Measurements from ENCODE around the gene CHMP2A. TPM values are rescaled to one million over a fixed set of nuclear protein-coding genes. Genes with fewer than 3 reads are reported as not detected.

Gene CHMP2A
- polyA plus RNA-seq, 2 of the 4 experiments (the other 2 are of a cell fraction), result 198 to 280 TPM

DNA sequence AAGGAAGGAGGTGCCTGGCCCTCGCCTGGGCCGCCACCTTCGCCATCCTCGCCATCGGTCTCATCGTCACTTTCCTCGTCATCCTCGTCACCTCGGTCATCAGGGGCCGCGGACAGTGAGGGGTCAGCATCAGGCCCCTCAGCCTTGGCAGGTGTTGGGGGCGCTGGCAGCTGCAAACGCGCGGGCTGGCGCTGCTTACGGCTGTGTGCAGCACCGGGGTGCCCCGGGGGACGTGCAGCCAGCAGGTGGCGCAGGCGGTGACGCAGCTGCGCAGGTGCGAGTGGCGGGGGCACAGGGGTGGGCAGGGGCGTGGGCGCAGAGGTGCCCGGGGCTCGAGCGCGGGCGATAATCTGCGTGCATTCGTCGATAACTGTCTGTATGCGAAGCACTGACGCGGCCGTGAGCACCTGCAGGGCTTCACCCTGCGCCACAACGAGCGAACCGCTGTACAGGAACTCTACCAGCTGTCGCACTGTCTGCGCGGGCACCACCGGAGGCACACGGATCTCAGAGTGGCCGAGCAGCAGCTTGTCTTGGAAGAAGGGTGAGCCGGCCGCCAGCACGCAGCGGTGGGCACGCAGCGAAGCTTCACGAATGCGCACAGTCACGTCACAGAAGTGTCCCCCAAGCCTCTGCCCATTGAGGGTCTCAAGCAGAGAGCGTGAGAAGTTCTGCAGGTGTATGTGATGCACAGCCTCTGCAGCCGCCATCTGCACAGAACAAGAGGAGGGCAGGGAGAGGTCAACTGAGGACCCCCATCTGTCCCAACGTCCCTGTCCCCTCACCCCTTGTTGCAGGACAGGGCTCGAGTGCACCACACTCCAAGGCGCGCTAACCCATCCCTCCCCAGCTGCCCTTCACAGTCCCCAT lies 37.7 kb downstream of the CHMP2A start:
- ATAC-seq, result no peak
- no peak for FAIRE-seq
- POLR2A ChIA-PET, result interaction anchor here (0.6 kb wide), 1 partner anchor 131 kb away, joined by 3 read pairs; no protein-coding TSS in a partner anchor
- H3K27ac ChIP-seq, result peak overlapping the region in 1 of 2 experiments; percentile 92; a peak in 1 of 6 replicates
- TF ChIP-seq CTCF (IDR thresholded peaks at IDR 0.05) (peak; percentile 14; the same call in 1 of the 3 replicates), CHD4 (IDR thresholded peaks at IDR 0.05; ENCODE audit: borderline replicate concordance) (no peak), MAZ (IDR thresholded peaks at IDR 0.05; ENCODE audit: borderline replicate concordance, low read depth, low read length) (no peak), CBX2 (IDR thresholded peaks at IDR 0.05; ENCODE audit: borderline replicate concordance, low read depth) (no peak), PBX3 (IDR thresholded peaks at IDR 0.05) (no peak), SMC3 (IDR thresholded peaks at IDR 0.05) (no peak), HDAC2 (IDR thresholded peaks at IDR 0.05) (no peak)
- H3K4me3 ChIP-seq, result no peak overlapping the region
- H3K4me2 ChIP-seq, result peak overlapping the region; percentile 98; the same call in 2 of the 3 replicates
- 96% methylated on average over 56 of the region's 65 CpGs for WGBS (ENCODE audit: missing lambda C conversion rate)
- CTCF ChIA-PET, result interaction anchor here (0.8 to 8.6 kb wide), 11 partner anchors 9 to 79 kb away, joined by 3 to 222 read pairs (median 8); partner anchors contain the start of genes CHMP2A, SLC27A5, TRIM28 and ZNF446
- H3K9me3 ChIP-seq, result no peaks in the 10 kb centered on the region
- H3K4me1 ChIP-seq, result peaks cover 20% of the 10 kb centered on the region
- DNase-seq (ENCODE audit: low read depth in 1 of 2, low spot score in 1 of 2), result no peak

GRCh38 chr19:58516246-58516836 lies 38.6 kb downstream of the CHMP2A start:
- Histone ChIP-seq H3K4me2 (no peak overlapping the region), H3K4me3 (no peak overlapping the region), H3K4me1 (peaks cover 20% of the 10 kb centered on the region), H3K27ac (no peak overlapping the region), H3K9me3 (no peaks in the 10 kb centered on the region)
- ATAC-seq (no peak), FAIRE-seq (no peak), DNase-seq (ENCODE audit: low read depth in 1 of 2, low spot score in 1 of 2) (no peak)
- ChIA-PET POLR2A (interaction anchor here (0.6 to 1.2 kb wide), 2 partner anchors 38 to 131 kb away, joined by 3 read pairs; partner anchors contain the start of gene CHMP2A), CTCF (interaction anchor here (0.8 to 8.6 kb wide), 7 partner anchors 8 to 65 kb away, joined by 3 to 222 read pairs (median 6); partner anchors contain the start of genes CHMP2A and TRIM28)
- TF ChIP-seq SREBF2 (IDR thresholded peaks at IDR 0.05) (no peak), MYC (IDR thresholded peaks at IDR 0.05; ENCODE audit: borderline replicate concordance, low read length) (no peak), HOXB13 (CRISPR knock-in tag; IDR thresholded peaks at IDR 0.05; ENCODE audit: low read depth) (no peak), ATOH8 (CRISPR knock-in tag; IDR thresholded peaks at IDR 0.05; ENCODE audit: low read depth) (no peak), HMGXB4 (CRISPR knock-in tag; IDR thresholded peaks at IDR 0.05; ENCODE audit: borderline replicate concordance) (no peak), EHMT2 (IDR thresholded peaks at IDR 0.05; ENCODE audit: low read depth) (no peak), CHD4 (IDR thresholded peaks at IDR 0.05; ENCODE audit: borderline replicate concordance) (no peak), EHF (CRISPR knock-in tag; IDR thresholded peaks at IDR 0.05) (no peak), MAZ (IDR thresholded peaks at IDR 0.05; ENCODE audit: borderline replicate concordance, low read depth, low read length) (no peak), E2F6 (IDR thresholded peaks at IDR 0.05; ENCODE audit: borderline replicate concordance, low read depth) (no peak), RCOR1 (IDR thresholded peaks at IDR 0.05; ENCODE audit: low read depth, low read length) (no peak), TP53 (CRISPR knock-in tag; IDR thresholded peaks at IDR 0.05) (no peak), SMC3 (IDR thresholded peaks at IDR 0.05) (no peak), FOSL2 (IDR thresholded peaks at IDR 0.05) (no peak), FOSL2 (CRISPR knock-in tag; IDR thresholded peaks at IDR 0.05) (no peak), MAFK (IDR thresholded peaks at IDR 0.05; ENCODE audit: partially characterized antibody) (no peak)
- 92% methylated on average over 22 of the region's 25 CpGs for WGBS (ENCODE audit: missing lambda C conversion rate)

All from A549 (cell line).